ENCODE data around the gene MED13L. TPM values are rescaled to one million over a fixed set of nuclear protein-coding genes. Genes with fewer than 3 reads are reported as not detected.

MED13L gene
- total RNA-seq, 1 experiment from 2014 or later: 69.5 TPM

- H3K9me3 ChIP-seq (replicated peaks): no peaks in the 10 kb centered on the region
- peaks cover 5% of the 10 kb centered on the region for H3K36me3 ChIP-seq
- no peaks in the 10 kb centered on the region for H3K27me3 ChIP-seq (replicated peaks)
- H3K4me3 ChIP-seq: peak overlapping the region; percentile 78
- H3K27ac ChIP-seq: peak overlapping the region; percentile 54; the same call in 1 of the 2 replicates
- H3K4me1 ChIP-seq (replicated peaks): peaks cover 20% of the 10 kb centered on the region
- DNase-seq (ENCODE audit: low read depth in 1 of 2, low spot score in 2 of 2): no peak
These were observed 760 bp upstream of the MED13L start for GRCh38 chr12:116278279-116278626.

- DNase-seq (ENCODE audit: low read depth in 1 of 2, low spot score in 2 of 2): peak; percentile 50 to 71
- H3K27me3 ChIP-seq (replicated peaks): no peaks in the 10 kb centered on the region
- no peaks in the 10 kb centered on the region for H3K9me3 ChIP-seq (replicated peaks)
- peak overlapping the region; percentile 77 for H3K27ac ChIP-seq
- peaks cover 15% of the 10 kb centered on the region for H3K4me1 ChIP-seq (replicated peaks)
- H3K36me3 ChIP-seq: peaks cover 5% of the 10 kb centered on the region
- H3K4me3 ChIP-seq: peak overlapping the region; percentile 78
These were observed 634 bp downstream of the MED13L start for GRCh38 chr12:116276652-116277466.

- Histone ChIP-seq H3K9me3 (replicated peaks) (no peaks in the 10 kb centered on the region), H3K36me3 (peaks cover 5% of the 10 kb centered on the region), H3K4me1 (replicated peaks) (peaks cover 15% of the 10 kb centered on the region), H3K27me3 (replicated peaks) (no peaks in the 10 kb centered on the region), H3K27ac (no peak overlapping the region), H3K4me3 (no peak overlapping the region)
- DNase-seq (ENCODE audit: low read depth in 1 of 2, low spot score in 2 of 2): no peak
These were observed 2.7 kb downstream of the MED13L start for GRCh38 chr12:116274551-116275375.

GRCh38 chr12:116273813-116274550, 3.5 kb downstream of the MED13L start:
- no peak for DNase-seq (ENCODE audit: low read depth in 1 of 2, low spot score in 2 of 2)
- Histone ChIP-seq H3K36me3 (peaks cover 5% of the 10 kb centered on the region), H3K4me3 (no peak overlapping the region), H3K4me1 (replicated peaks) (peaks cover 15% of the 10 kb centered on the region), H3K9me3 (replicated peaks) (no peaks in the 10 kb centered on the region), H3K27me3 (replicated peaks) (no peaks in the 10 kb centered on the region), H3K27ac (no peak overlapping the region)

- no peak overlapping the region; the same call in 1 of the 2 replicates for H3K27ac ChIP-seq
- no peaks in the 10 kb centered on the region for H3K9me3 ChIP-seq (replicated peaks)
- no peaks in the 10 kb centered on the region for H3K27me3 ChIP-seq (replicated peaks)
- H3K4me3 ChIP-seq: no peak overlapping the region
- no peaks in the 10 kb centered on the region for H3K36me3 ChIP-seq
- H3K4me1 ChIP-seq (replicated peaks): peaks cover 45% of the 10 kb centered on the region
- no peak for DNase-seq (ENCODE audit: low read depth in 1 of 2, low spot score in 2 of 2)
These were observed 9.5 kb downstream of the MED13L start for GRCh38 chr12:116267948-116268347.

GRCh38 chr12:116266631-116267349, 10.7 kb downstream of the MED13L start:
- no peaks in the 10 kb centered on the region for H3K9me3 ChIP-seq (replicated peaks)
- H3K4me3 ChIP-seq: no peak overlapping the region
- H3K36me3 ChIP-seq: no peaks in the 10 kb centered on the region
- peak overlapping the region; percentile 29 for H3K27ac ChIP-seq
- peaks cover 45% of the 10 kb centered on the region for H3K4me1 ChIP-seq (replicated peaks)
- H3K27me3 ChIP-seq (replicated peaks): no peaks in the 10 kb centered on the region
- DNase-seq (ENCODE audit: low read depth in 1 of 2, low spot score in 2 of 2): peak in 1 of 2 experiments; percentile 81

GRCh38 chr12:116266168-116266601, 11.3 kb downstream of the MED13L start:
- no peaks in the 10 kb centered on the region for H3K36me3 ChIP-seq
- no peaks in the 10 kb centered on the region for H3K27me3 ChIP-seq (replicated peaks)
- no peak overlapping the region for H3K4me3 ChIP-seq
- no peaks in the 10 kb centered on the region for H3K9me3 ChIP-seq (replicated peaks)
- DNase-seq (ENCODE audit: low read depth in 1 of 2, low spot score in 2 of 2): peak in 1 of 2 experiments; percentile 58
- peaks cover 51% of the 10 kb centered on the region for H3K4me1 ChIP-seq (replicated peaks)
- H3K27ac ChIP-seq: peak overlapping the region; percentile 18; the same call in 1 of the 2 replicates

- no peak overlapping the region for H3K4me3 ChIP-seq
- peaks cover 58% of the 10 kb centered on the region for H3K4me1 ChIP-seq (replicated peaks)
- no peaks in the 10 kb centered on the region for H3K27me3 ChIP-seq (replicated peaks)
- no peak for DNase-seq (ENCODE audit: low read depth in 1 of 2, low spot score in 2 of 2)
- no peaks in the 10 kb centered on the region for H3K36me3 ChIP-seq
- H3K9me3 ChIP-seq (replicated peaks): no peaks in the 10 kb centered on the region
- H3K27ac ChIP-seq: peak overlapping the region; percentile 18; the same call in 1 of the 2 replicates
These were observed 11.9 kb downstream of the MED13L start for GRCh38 chr12:116265351-116266147.

- no peak for DNase-seq (ENCODE audit: low read depth in 1 of 2, low spot score in 2 of 2)
- peaks cover 65% of the 10 kb centered on the region for H3K4me1 ChIP-seq (replicated peaks)
- H3K9me3 ChIP-seq (replicated peaks): no peaks in the 10 kb centered on the region
- H3K27ac ChIP-seq: no peak overlapping the region
- H3K4me3 ChIP-seq: no peak overlapping the region
- H3K27me3 ChIP-seq (replicated peaks): no peaks in the 10 kb centered on the region
- H3K36me3 ChIP-seq: no peaks in the 10 kb centered on the region
These were observed 12.9 kb downstream of the MED13L start for GRCh38 chr12:116264525-116265070.

GRCh38 chr12:116263844-116264243, 13.6 kb downstream of the MED13L start:
- no peaks in the 10 kb centered on the region for H3K36me3 ChIP-seq
- no peak overlapping the region for H3K4me3 ChIP-seq
- H3K27ac ChIP-seq: no peak overlapping the region
- no peak for DNase-seq (ENCODE audit: low read depth in 1 of 2, low spot score in 2 of 2)
- no peaks in the 10 kb centered on the region for H3K9me3 ChIP-seq (replicated peaks)
- H3K27me3 ChIP-seq (replicated peaks): no peaks in the 10 kb centered on the region
- H3K4me1 ChIP-seq (replicated peaks): peaks cover 65% of the 10 kb centered on the region

- Histone ChIP-seq H3K9me3 (replicated peaks) (no peaks in the 10 kb centered on the region), H3K4me1 (replicated peaks) (peaks cover 65% of the 10 kb centered on the region), H3K27me3 (replicated peaks) (no peaks in the 10 kb centered on the region), H3K4me3 (no peak overlapping the region), H3K36me3 (no peaks in the 10 kb centered on the region), H3K27ac (no peak overlapping the region)
- no peak for DNase-seq (ENCODE audit: low read depth in 1 of 2, low spot score in 2 of 2)
These were observed 14.1 kb downstream of the MED13L start for GRCh38 chr12:116263431-116263830.

GRCh38 chr12:116262741-116263140, 14.8 kb downstream of the MED13L start:
- no peak for DNase-seq (ENCODE audit: low read depth in 1 of 2, low spot score in 2 of 2)
- Histone ChIP-seq H3K27me3 (replicated peaks) (no peaks in the 10 kb centered on the region), H3K36me3 (no peaks in the 10 kb centered on the region), H3K27ac (no peak overlapping the region), H3K4me1 (replicated peaks) (peaks cover 61% of the 10 kb centered on the region), H3K4me3 (no peak overlapping the region), H3K9me3 (replicated peaks) (no peaks in the 10 kb centered on the region)

All from SJSA1 (cell line).